PC-3 (cell line): ENCODE measurements around the gene SOCS2. TPM values are rescaled to one million over a fixed set of nuclear protein-coding genes. Genes with fewer than 3 reads are reported as not detected.

Experiments
- ATAC-seq: fragments of 200-7000 bp; cut with Tn5 transposase; 2 replicates; pipeline ENCODE4 v1.9.1; 2020; ENCODE audit warnings: mild to moderate bottlenecking, moderate library complexity
- BruUV-seq: library from RNA; stranded (reverse); fragments of 400-500 nt; replicated peaks from 2 replicates; lab custom pipeline; 2021; lab: Mats Ljungman, UMichigan
- CTCF ChIA-PET: fragments of 300-600 bp; sonication (Branson Sonifier 250); formaldehyde crosslinking; loops from one replicate; lab custom pipeline; 2022; ENCODE audit warnings: antibody characterized with exemption; lab: Charles Lee
- POLR2A ChIA-PET: fragments of 300-600 bp; sonication (Branson Sonifier 250); formaldehyde crosslinking; loops from one replicate; lab custom pipeline; 2022; ENCODE audit warnings: antibody characterized with exemption; ENCODE audit not compliant: unreplicated experiment; lab: Charles Lee
- DNase-seq: peaks from one replicate; pipeline ENCODE4 v3.0.0-alpha.2; 2015
- H2AFZ ChIP-seq: fragments of 300-600 bp; sonication (generic); 2 replicates; pipeline ENCODE4 v1.6.0; 2016; ENCODE audit warnings: antibody characterized with exemption, low read length
- H3F3A ChIP-seq: fragments of 300-600 bp; sonication (generic); one replicate; pipeline ENCODE4 v1.6.0; 2017; ENCODE audit warnings: antibody characterized with exemption, low read length, control low read depth, mild to moderate bottlenecking; ENCODE audit not compliant: unreplicated experiment
- H3K27ac ChIP-seq: fragments of 300-600 bp; sonication (generic); 2 replicates; pipeline ENCODE4 v1.5.1; 2016; ENCODE audit warnings: mild to moderate bottlenecking, low read length
- H3K27me3 ChIP-seq: fragments of 300-600 bp; sonication (generic); 2 replicates; pipeline ENCODE4 v1.6.1; 2016; ENCODE audit warnings: low read length, mixed read lengths
- H3K36me3 ChIP-seq: fragments of 300-600 bp; sonication (generic); 2 replicates; pipeline ENCODE4 v1.6.1; 2016; ENCODE audit warnings: low read depth, mixed run types, low read length, mixed read lengths
- H3K4me1 ChIP-seq: fragments of 300-600 bp; sonication (generic); 2 replicates; pipeline ENCODE4 v1.5.1; 2016; ENCODE audit warnings: low read length; ENCODE audit not compliant: insufficient read depth
- H3K4me2 ChIP-seq: fragments of 300-600 bp; sonication (generic); 2 replicates; pipeline ENCODE4 v1.6.0; 2016; ENCODE audit warnings: low read length
- H3K4me3 ChIP-seq: fragments of 300-600 bp; sonication (generic); 2 replicates; pipeline ENCODE4 v1.5.1; 2016; ENCODE audit warnings: mild to moderate bottlenecking, low read length, mixed read lengths
- H3K79me2 ChIP-seq: fragments of 300-600 bp; sonication (generic); 2 replicates; pipeline ENCODE4 v1.6.1; 2017; ENCODE audit warnings: low read length, mixed read lengths
- H3K9ac ChIP-seq: fragments of 300-600 bp; sonication (generic); 2 replicates; pipeline ENCODE4 v1.6.0; 2016; ENCODE audit warnings: mild to moderate bottlenecking, low read length
- H3K9me2 ChIP-seq: fragments of 300-600 bp; sonication (generic); replicated peaks from 2 replicates; pipeline ENCODE4 v1.6.1; 2016; ENCODE audit warnings: mixed run types, low read length, mixed read lengths
- H3K9me3 ChIP-seq: fragments of 300-600 bp; sonication (generic); 2 replicates; pipeline ENCODE4 v1.6.1; 2016; ENCODE audit warnings: low read length, mixed read lengths
- H4K20me1 ChIP-seq: fragments of 300-600 bp; sonication (generic); 2 replicates; pipeline ENCODE4 v1.6.1; 2016; ENCODE audit warnings: low read length, mixed read lengths
- CTCF ChIP-seq: fragments of 300-600 bp; sonication (generic); conservative IDR thresholded peaks from 2 replicates; pipeline ENCODE4 v1.5.1; 2017; ENCODE audit warnings: antibody characterized with exemption, low read depth, mild to moderate bottlenecking, low read length
- EZH2 ChIP-seq: fragments of 300-600 bp; sonication (generic); IDR thresholded peaks from one replicate; pipeline ENCODE4 v1.6.1; 2017; ENCODE audit warnings: antibody characterized with exemption, mild to moderate bottlenecking, low read length; ENCODE audit not compliant: unreplicated experiment
- EZH2phosphoT487 ChIP-seq: fragments of 300-600 bp; sonication (generic); IDR thresholded peaks from 2 replicates; pipeline ENCODE4 v1.6.1; 2018; ENCODE audit warnings: mild to moderate bottlenecking, antibody characterized with exemption, low read length, borderline replicate concordance
- intact Hi-C: fragments of 100-400 bp; cut with micrococcal nuclease; formaldehyde crosslinking; loops from 2 replicates; pipeline ENCODE4 v1.9.0; 2023
- total RNA-seq: library from RNA; depleted of rRNA; stranded (reverse); fragments of >200 nt; gene quantifications from 2 replicates; pipeline ENCODE4 v1.2.3, GENCODE V29; 2014

The SOCS2 gene
- total RNA-seq, 1 experiment from 2014 or later: 28.9 TPM

- Histone ChIP-seq H3F3A (no peaks in the 10 kb centered on the region), H3K4me2 (no peak overlapping the region), H3K4me3 (no peak overlapping the region), H3K9ac (no peak overlapping the region), H3K79me2 (no peaks in the 10 kb centered on the region), H3K9me2 (no peaks in the 10 kb centered on the region), H3K9me3 (no peaks in the 10 kb centered on the region), H4K20me1 (no peaks in the 10 kb centered on the region), H3K4me1 (no peaks in the 10 kb centered on the region), H3K27me3 (no peaks in the 10 kb centered on the region), H3K27ac (no peak overlapping the region), H3K36me3 (no peaks in the 10 kb centered on the region), H2AFZ (no peak overlapping the region)
- ChIA-PET CTCF (no interaction called here), POLR2A (no interaction called here)
- intact Hi-C loops: no loop called here
- ATAC-seq (no peak), DNase-seq (no peak)
- TF ChIP-seq EZH2 (no peak), EZH2phosphoT487 (no peak), CTCF (no peak)
- BruUV-seq: no TSS peak
Measured at GRCh38 chr12:93547778-93548177, 24.7 kb upstream of the SOCS2 start.

DNA sequence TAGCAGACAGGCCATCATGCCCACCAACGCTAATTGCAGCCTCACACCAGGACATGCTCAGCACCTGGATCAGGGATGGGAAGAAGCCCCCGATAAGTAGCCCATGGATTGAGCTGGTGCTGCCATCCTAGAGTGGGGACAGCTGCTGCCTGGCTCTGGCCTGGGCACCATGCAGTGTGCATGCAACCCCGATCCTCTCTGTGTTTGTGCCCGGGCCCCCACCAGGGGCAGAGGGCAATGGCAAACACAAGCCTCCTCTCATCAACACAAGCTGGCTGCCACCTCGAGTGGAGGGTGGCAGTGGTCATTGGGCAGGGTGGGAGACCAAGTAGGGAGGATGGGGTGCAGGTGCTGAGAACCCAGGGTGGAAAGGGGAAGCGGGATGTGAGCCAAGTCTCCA is 23.3 kb upstream of the SOCS2 start:
- ChIA-PET CTCF (no interaction called here), POLR2A (no interaction called here)
- no peaks in the 10 kb centered on the region for H4K20me1 ChIP-seq

More for the DNA sequence above, 23.3 kb upstream of the SOCS2 start:
- Histone ChIP-seq H3K9me3 (no peaks in the 10 kb centered on the region), H3K79me2 (no peaks in the 10 kb centered on the region), H3F3A (no peaks in the 10 kb centered on the region), H3K36me3 (no peaks in the 10 kb centered on the region), H3K4me2 (no peak overlapping the region), H3K27ac (no peak overlapping the region), H3K4me3 (no peak overlapping the region), H2AFZ (no peak overlapping the region), H3K4me1 (no peaks in the 10 kb centered on the region), H3K9ac (no peak overlapping the region), H3K9me2 (no peaks in the 10 kb centered on the region), H3K27me3 (no peaks in the 10 kb centered on the region)
- TF ChIP-seq EZH2phosphoT487: no peak
- TF ChIP-seq CTCF: no peak
- no peak for TF ChIP-seq EZH2
- no peak for DNase-seq
- ATAC-seq: no peak
- intact Hi-C loops: no loop called here
- BruUV-seq: no TSS peak
